ENCODE results near the gene MTUS2.

Gene MTUS2

DNA sequence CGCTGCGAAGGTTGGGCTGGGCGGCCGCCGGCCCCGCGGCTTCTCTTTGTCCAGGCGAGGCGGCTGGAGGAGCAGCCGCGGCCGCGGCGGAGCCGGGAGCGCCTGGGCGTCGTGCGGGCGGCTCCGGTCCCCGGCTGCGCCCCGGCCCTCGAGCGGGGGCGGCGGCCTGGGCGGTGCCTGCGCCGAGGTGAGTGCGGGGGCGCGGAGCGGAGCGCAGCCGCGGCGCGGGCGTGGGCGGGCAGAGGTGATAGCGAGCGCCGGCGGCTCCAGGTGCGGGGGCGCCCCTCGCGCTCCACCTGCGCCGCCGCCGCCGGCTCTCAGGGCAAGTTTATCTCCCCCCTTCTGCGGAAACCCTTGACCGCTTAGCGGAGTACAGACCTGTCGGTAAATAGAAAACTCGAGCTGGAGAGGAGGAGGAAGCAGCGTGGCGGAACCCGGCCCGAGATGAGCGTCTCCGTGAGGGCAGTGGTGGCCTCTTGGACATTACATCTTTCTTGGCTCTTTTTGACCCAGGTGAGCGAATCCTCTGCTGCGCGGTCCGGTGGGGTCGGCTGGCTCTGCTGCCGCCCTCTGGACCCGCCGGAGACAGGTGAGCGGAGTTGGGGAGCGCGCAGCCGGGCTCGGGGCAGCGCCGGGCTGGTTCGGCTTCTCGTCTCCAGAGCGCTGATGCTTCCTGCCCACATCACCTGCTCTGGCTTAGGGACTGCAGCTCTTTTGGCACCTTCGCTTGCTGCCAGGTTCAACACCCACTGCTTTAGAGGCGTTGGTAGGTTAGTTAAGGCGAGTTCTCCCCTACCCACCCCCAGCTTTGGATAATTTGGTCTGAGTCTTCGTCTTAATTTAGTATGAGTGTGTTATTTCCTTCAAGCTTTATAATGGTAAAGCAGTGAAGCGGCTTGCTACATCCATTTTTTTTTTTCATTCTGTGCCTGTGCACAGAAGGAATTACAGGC, at the start of gene MTUS2:
Gene MTUS2, plus strand, starts transcription at position 241 of the 953 bp plus-strand sequence.
- DNase-seq = peak; percentile 40 to 70

DNA sequence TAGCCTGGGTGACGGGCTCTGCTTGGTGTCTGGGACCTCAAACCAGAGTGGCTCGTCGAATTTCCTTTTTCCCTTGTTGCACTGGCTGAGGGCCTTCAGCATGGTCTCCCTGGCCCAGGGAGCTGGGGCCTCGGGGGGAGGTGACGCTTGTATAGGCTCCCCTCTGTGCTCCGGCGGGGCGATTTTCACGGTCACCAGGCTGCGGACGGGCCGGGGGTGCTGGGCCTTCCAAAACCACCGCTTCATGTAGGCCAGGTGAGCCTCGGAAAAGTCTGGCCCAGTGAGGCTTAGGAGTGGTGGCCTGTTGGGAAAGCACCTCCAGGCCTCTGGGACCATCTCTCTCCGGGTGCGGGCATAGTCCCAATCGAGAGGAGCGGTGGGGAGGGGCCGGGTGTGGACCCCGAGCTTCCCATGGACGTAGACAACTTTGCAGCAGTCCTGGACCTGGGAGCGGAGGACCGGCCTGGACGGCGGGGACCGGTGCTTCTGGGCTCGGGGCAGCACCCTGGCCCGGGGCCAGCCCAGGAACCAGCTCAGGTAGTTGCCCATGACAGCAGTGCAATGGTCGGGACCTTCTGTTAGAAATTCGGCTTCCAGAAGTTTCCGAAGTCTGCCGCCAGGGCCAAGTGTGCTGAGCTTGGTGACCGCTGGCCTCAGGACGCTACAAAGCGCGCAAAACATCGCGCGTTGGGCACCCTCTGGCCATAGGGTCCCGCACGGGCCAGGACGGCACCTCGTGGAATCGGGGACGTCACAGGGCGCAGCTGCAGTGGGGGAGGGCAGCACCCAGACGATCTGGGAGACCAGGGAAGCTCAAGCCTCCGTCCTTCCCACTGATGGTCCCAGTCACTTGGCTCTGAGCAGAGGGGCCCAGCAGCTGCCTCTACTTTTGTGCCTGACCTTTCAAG, 41.6 kb upstream of the MTUS2 start:
- DNase-seq = no peak

DNA sequence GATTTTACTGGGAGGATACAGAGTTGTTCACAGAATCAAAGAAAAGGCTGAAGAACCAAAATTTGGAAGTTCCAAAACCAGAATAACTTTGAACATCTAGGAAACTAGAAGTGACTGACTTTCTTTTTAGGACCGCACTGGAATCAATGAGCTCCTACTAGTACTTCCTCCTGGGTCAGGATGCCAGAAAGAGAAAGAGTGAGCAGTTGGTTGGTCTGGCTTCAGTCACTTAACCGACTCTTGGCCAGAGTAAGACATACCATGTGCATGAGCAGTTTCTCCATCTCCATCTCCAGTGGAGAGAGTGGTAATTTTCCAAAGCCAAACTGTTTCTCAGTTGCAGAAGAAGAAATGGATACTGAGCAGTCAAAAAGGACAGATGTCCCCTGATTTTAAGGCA, 27.1 kb upstream of the MTUS2 start:
- no peak for DNase-seq

DNA sequence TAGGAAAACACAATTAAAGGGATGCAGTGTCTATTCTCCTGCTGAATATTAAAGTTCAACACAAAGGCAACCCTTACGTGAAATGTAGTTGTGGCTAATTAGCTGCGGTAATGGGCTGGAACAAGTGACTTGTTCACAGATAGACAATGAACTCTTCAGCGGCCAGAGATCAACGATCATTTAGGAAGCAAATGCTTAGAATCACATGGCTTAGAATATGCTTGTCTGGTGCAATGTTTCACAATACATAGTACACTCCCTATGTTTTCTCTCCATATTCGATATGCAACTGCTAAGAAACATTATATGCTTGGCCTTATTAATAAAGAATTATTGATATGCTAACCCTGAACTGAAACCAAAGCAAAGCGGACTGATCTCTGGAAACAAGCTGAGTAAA, 25.7 kb upstream of the MTUS2 start:
- DNase-seq = no peak

DNA sequence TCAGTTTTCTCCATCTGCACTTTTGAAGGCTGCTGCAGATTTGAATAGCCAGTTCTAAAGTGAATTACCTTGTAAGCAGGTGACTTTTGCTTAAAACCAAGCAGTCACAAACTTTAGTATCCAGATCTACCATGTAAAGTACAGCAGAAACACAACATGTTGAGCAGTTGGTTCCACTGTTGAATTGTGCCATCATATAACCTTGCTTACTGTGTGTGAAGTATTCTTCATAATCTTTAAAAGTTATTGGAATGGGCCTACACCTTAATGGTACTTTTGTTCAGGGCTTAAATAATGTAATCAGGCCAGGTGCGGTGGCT, 23.2 kb upstream of the MTUS2 start:
- DNase-seq = no peak

DNA sequence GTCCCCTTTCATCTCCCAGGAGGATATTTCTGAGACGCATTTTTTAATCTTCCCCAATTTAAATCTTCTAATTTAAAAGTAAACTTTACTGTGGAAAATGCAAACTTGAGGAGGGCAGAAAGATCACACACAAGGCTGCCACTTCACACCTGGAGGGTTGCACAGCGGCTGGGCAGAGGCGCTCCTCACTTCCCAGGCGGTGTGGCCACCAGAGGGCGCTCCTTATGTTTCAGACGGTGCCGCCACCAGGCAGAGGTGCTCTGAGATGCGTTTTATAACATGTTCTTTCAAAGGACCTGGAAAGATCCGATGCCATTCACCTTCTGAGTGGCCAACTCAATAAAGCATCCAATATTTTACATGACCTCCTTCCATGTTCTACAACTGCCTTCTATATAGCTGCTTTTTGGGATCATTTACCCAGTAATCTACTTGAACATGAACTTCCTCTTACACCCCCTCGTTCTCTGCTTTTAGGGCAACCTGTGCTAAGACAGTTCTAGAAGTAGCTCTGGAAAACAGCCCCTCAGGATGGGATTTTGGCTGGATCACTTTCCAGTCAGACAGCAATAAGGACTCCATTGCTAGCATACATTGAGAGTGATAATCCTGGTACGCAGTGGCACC, 14.8 kb upstream of the MTUS2 start:
- peak in 1 of 2 experiments; percentile 10 for DNase-seq

- no peak for DNase-seq
These were observed 2.9 kb upstream of the MTUS2 start for GRCh38 chr13:28817204-28817603.

GRCh38 chr13:28819046-28819730, 951 bp upstream of the MTUS2 start:
- DNase-seq = no peak

DNA sequence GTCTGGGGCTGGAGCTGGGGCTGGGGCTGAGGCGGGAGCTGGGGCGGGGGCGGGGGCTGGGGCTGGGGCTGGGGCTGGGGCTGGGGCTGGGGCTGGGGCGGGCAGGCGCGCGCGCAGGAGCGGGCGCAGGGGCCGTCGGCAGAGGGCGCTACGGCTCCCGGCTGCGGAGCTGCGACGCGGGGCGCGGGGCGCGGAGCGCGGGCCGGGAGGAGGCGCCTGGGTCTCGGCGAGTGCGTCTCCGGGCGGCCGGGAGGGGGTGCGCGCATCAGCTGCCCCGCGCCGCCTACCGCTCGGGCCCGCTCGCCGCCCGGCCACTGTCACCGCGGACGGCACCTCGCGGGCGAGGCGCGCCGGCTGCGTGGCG, 422 bp upstream of the MTUS2 start:
- peak; percentile 24 to 54 for DNase-seq

DNA sequence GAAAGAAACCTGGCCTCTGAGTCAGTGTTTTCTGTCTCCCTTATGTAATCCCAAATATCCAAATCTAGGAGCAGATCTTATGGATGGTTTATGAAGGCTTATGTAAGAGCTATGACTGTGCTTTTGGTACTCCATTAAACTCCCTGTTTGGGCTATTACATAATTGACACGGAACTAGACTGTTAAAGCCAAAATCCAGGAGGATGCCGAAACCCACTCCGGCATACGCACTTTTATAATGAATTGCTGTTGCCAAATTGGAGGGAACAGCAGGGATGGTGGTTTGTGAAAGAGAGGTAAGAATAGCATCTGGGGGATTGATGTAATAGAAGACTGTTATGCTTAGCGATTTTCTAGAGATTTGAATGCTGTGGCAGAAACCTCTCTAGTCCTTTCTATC, 2.0 kb downstream of the MTUS2 start:
- no peak for DNase-seq

DNA sequence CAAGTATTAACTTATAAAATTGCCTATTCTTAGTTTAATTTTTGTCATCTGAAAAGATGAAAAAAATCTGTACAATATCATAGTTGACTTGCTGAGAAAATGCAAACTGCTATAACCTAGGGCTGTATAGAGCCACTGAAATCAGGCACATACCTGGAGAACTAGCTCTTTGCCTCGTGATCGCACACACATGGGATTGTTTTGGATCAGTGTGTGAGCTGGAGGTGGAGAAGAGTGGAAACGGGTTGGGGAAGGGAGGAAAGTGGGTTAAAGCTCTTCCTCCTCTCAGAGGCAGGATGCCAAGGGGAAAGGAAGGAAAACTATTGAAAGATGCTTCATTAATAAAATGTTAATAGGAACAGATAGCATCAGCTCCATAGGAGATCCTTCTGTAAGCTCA, 2.7 kb downstream of the MTUS2 start:
- DNase-seq = no peak

DNA sequence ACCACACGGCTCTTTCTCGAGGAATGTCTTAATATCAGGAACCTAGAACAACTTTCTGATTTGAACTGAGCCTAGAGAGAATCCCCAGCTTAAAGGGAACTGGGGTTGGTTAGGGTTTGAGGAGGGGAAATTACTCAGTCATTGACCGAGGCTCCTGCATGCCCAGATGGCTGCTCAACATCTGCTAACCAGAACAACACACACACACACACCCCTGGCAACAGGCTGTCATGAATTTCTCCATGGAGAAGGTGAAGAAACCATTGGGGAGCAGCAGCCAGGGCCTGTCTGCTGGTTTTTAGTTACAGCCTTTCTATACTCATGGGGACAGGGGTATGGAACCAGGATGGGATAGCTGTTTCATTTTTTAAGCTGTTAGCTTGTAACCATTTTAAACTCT, 5.2 kb downstream of the MTUS2 start:
- DNase-seq = no peak

DNA sequence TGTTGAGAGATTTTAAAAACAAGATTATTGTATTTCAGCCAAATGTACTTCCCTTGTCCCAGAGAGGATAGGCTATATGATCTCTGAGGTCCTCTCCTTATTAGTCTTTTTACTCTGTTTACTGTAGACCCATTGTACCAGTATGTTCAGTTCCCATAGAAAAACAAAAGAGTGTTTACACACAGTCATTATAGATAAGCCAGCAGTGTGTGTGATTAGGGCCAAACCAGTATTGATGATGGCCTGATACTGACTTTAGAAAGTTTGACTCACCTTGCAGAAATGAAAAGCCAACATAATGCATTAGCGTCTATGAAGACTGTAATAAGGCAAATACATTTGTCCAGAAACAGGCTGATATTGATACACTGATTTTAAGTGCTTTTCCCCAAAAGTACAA, 6.2 kb downstream of the MTUS2 start:
- no peak for DNase-seq

DNA sequence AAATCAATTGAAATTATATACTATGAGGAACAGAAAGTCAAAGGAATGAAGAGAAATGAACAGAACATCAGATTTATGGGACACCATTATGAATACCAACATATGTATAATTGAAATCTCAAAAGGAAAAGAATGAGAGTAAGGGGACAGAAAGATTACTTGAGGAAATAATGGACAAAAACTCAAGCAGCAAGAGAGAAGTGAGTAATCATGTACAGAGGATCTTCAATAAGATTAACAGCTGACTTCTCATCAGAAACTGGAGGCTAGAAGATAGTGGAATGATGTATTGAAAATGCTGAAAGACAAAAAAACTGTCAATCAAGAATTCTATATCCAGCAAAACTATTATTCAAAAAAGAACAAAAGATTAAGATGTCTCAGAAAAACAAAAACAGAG, 10.4 kb downstream of the MTUS2 start:
- no peak for DNase-seq

GRCh38 chr13:28831117-28831516, 11.0 kb downstream of the MTUS2 start:
- no peak for DNase-seq

GRCh38 chr13:28837111-28837510, 17.0 kb downstream of the MTUS2 start:
- DNase-seq = no peak

- DNase-seq = no peak
These were observed 23.5 kb downstream of the MTUS2 start for GRCh38 chr13:28843639-28844038.

GRCh38 chr13:28849441-28849840, 29.3 kb downstream of the MTUS2 start:
- no peak for DNase-seq

- no peak for DNase-seq
These were observed 30.1 kb downstream of the MTUS2 start for GRCh38 chr13:28850226-28850625.

DNA sequence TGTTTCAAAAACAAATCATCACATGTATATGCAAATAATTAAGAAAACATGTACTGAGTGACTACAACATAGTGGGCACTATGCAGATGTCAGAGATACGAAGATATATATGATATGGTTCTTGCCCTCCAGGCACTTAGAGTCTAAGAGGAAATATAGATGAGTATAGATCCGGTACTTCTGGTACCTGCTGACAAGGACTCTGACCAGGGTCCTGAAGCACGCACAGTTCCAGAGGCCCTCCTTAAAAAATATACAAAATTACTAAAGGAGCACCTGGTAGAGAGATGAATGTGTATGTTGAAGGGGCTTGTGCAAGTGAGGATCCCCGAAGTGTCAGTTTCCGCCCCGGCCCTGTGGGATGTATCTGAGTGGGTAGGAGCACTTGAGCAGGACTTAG, 31.3 kb downstream of the MTUS2 start:
- no peak for DNase-seq

GRCh38 chr13:28854657-28855056, 34.5 kb downstream of the MTUS2 start:
- DNase-seq = no peak

DNA sequence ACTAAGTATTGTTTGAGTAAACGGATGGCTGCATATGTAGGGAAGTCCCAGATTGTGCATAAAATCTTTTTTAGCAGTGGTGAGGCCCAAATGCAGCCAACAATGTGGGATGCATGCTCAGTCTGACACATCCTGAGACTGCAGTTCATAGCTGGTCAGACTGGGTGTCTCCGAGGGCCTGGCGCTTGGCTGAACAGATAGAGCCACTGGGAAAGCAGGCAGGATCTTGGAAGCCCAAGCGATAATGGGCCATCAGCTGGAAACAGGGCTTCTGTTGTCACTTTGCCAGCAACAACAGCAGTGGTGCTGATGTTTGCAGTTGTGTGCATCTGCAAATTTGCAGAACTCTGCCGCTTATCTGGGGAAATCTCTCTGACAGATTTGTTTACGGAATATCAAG, 36.1 kb downstream of the MTUS2 start:
- DNase-seq = no peak

GRCh38 chr13:28859069-28859468, 38.9 kb downstream of the MTUS2 start:
- no peak for DNase-seq
